HEK293 (cell line): ENCODE measurements around the gene NKAP.

Source experiments
- SP2 ChIP-seq: fragments of 450-650 bp; formaldehyde crosslinking; IDR thresholded peaks from 2 replicates; pipeline ENCODE4 v1.5.1; 2016; ENCODE audit warnings: missing biosample characterization, missing genetic modification characterization
- SP3 ChIP-seq: fragments of 450-650 bp; formaldehyde crosslinking; IDR thresholded peaks from 2 replicates; pipeline ENCODE4 v1.5.1; 2016; ENCODE audit warnings: missing biosample characterization, missing genetic modification characterization
- TRIM28 ChIP-seq: IDR thresholded peaks from 2 replicates; pipeline ENCODE4 v1.6.1; 2011; ENCODE audit warnings: low read length, control low read depth, borderline replicate concordance
- ZBTB20 ChIP-seq: fragments of 450-650 bp; formaldehyde crosslinking; IDR thresholded peaks from 2 replicates; pipeline ENCODE4 v1.5.1; 2016; ENCODE audit warnings: missing biosample characterization, missing genetic modification characterization
- ZNF16 ChIP-seq: fragments of 450-650 bp; formaldehyde crosslinking; IDR thresholded peaks from 2 replicates; pipeline ENCODE4 v1.5.1; 2016; ENCODE audit warnings: low read depth, missing biosample characterization, missing genetic modification characterization
- ZNF169 ChIP-seq: fragments of 450-650 bp; formaldehyde crosslinking; IDR thresholded peaks from 2 replicates; pipeline ENCODE4 v1.5.1; 2016; ENCODE audit warnings: missing biosample characterization, missing genetic modification characterization
- ZNF239 ChIP-seq: fragments of 450-650 bp; formaldehyde crosslinking; IDR thresholded peaks from 2 replicates; pipeline ENCODE4 v1.5.1; 2016; ENCODE audit warnings: missing biosample characterization, missing genetic modification characterization
- ZNF24 ChIP-seq: fragments of 450-650 bp; formaldehyde crosslinking; IDR thresholded peaks from 2 replicates; pipeline ENCODE4 v1.5.1; 2016; ENCODE audit warnings: missing biosample characterization, missing genetic modification characterization
- ZNF341 ChIP-seq: fragments of 450-650 bp; formaldehyde crosslinking; IDR thresholded peaks from 2 replicates; pipeline ENCODE4; 2016; ENCODE audit warnings: low read depth, missing biosample characterization, missing genetic modification characterization
- ZNF394 ChIP-seq: fragments of 450-650 bp; formaldehyde crosslinking; IDR thresholded peaks from 2 replicates; pipeline ENCODE4 v1.5.1; 2016; ENCODE audit warnings: missing biosample characterization, missing genetic modification characterization, mild to moderate bottlenecking, moderate library complexity, borderline replicate concordance
- ZNF501 ChIP-seq: fragments of 450-650 bp; formaldehyde crosslinking; IDR thresholded peaks from 2 replicates; pipeline ENCODE4 v1.5.1; 2016; ENCODE audit warnings: missing biosample characterization, missing genetic modification characterization
- ZNF530 ChIP-seq: fragments of 450-650 bp; formaldehyde crosslinking; IDR thresholded peaks from 2 replicates; pipeline ENCODE4 v1.5.1; 2016; ENCODE audit warnings: low read depth, missing biosample characterization, missing genetic modification characterization
- ZNF610 ChIP-seq: fragments of 450-650 bp; formaldehyde crosslinking; IDR thresholded peaks from 2 replicates; pipeline ENCODE4 v1.5.1; 2016; ENCODE audit warnings: missing biosample characterization, missing genetic modification characterization, borderline replicate concordance
- ZNF747 ChIP-seq: fragments of 450-650 bp; formaldehyde crosslinking; IDR thresholded peaks from 2 replicates; pipeline ENCODE4 v1.5.1; 2016; ENCODE audit warnings: missing biosample characterization, missing genetic modification characterization
- ZSCAN30 ChIP-seq: fragments of 450-650 bp; IDR thresholded peaks from 2 replicates; pipeline ENCODE4 v1.5.1; 2018; ENCODE audit warnings: missing biosample characterization, mild to moderate bottlenecking, missing genetic modification characterization, moderate library complexity
- TF ChIP-seq, protein P1 (sequence below): sonication (generic); formaldehyde crosslinking; IDR thresholded peaks from 2 replicates; pipeline ENCODE4 v1.8.1; 2022; ENCODE audit warnings: mild to moderate bottlenecking, moderate library complexity, missing genetic modification reagents
- TF ChIP-seq, protein P2 (sequence below): fragments of 450-650 bp; formaldehyde crosslinking; IDR thresholded peaks from 2 replicates; pipeline ENCODE4 v1.5.1; 2017; ENCODE audit warnings: missing biosample characterization, mild to moderate bottlenecking, missing genetic modification characterization, moderate library complexity
- TF ChIP-seq, protein P3 (sequence below): fragments of 450-650 bp; formaldehyde crosslinking; IDR thresholded peaks from 2 replicates; pipeline ENCODE4 v1.5.1; 2017; ENCODE audit warnings: missing biosample characterization, missing genetic modification characterization
- TF ChIP-seq, protein P4 (sequence below): fragments of 450-650 bp; formaldehyde crosslinking; IDR thresholded peaks from 2 replicates; pipeline ENCODE4 v1.5.1; 2016; ENCODE audit warnings: missing biosample characterization, missing genetic modification characterization
- TF ChIP-seq, protein P5 (sequence below): fragments of 450-650 bp; formaldehyde crosslinking; IDR thresholded peaks from 2 replicates; pipeline ENCODE4 v1.5.1; 2017; ENCODE audit warnings: missing biosample characterization, missing genetic modification characterization
- TF ChIP-seq, protein P6 (sequence below): fragments of 450-650 bp; formaldehyde crosslinking; IDR thresholded peaks from 2 replicates; pipeline ENCODE4 v1.5.1; 2016; ENCODE audit warnings: missing biosample characterization, missing genetic modification characterization
- TF ChIP-seq, protein P7 (sequence below): fragments of 450-650 bp; formaldehyde crosslinking; optimal IDR thresholded peaks from 2 replicates; pipeline ENCODE3; 2016; ENCODE audit warnings: missing biosample characterization, mild to moderate bottlenecking, missing genetic modification characterization
- TF ChIP-seq, protein P8 (sequence below): fragments of 450-650 bp; formaldehyde crosslinking; IDR thresholded peaks from 2 replicates; pipeline ENCODE4 v1.5.1; 2016; ENCODE audit warnings: missing biosample characterization, missing genetic modification characterization

NKAP gene

DNA sequence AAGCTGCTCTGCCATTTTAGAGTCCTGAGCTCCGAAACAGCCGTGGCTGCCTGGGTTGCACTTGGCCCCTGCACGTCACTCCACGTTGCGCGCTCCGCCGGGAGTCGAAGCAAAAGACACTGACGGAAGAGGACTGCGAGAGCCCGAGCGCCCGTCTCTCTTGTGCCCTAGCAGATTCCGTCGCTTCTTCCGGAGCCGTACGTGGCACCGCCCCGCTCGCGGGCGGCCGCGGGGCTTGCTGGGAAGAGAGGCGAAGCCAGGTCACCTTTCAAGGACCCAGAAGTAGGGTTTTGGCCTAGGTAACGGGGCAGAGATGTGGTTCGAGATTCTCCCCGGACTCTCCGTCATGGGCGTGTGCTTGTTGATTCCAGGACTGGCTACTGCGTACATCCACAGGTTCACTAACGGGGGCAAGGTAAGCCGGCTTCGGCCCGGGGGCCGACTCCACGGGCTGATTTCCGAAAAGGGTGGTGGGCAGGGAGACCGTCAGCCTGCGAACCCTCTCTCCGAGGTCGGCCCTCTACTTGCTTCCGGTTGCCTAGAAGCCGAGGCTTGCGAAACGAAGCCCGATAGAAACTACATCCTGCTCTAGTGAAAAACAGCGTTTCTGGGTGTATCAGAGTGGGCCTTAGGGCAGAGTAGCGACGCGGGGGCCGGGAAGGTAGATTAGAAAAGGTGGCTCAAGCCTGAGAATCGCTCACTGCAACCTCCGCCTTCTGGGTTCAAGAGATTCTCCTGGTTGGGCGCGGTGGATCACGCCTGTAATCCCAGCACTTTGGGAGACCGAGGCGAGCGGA lies 71.8 kb downstream of the NKAP start, which contains the start of the genes NDUFA1 and RNF113A (continued):
- TF ChIP-seq, protein P1, sequence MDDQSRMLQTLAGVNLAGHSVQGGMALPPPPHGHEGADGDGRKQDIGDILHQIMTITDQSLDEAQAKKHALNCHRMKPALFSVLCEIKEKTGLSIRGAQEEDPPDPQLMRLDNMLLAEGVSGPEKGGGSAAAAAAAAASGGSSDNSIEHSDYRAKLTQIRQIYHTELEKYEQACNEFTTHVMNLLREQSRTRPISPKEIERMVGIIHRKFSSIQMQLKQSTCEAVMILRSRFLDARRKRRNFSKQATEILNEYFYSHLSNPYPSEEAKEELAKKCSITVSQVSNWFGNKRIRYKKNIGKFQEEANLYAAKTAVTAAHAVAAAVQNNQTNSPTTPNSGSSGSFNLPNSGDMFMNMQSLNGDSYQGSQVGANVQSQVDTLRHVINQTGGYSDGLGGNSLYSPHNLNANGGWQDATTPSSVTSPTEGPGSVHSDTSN = 0 out of 2 replicates have a peak, but pooled peaks have one; percentile 33
- TF ChIP-seq, protein P2, sequence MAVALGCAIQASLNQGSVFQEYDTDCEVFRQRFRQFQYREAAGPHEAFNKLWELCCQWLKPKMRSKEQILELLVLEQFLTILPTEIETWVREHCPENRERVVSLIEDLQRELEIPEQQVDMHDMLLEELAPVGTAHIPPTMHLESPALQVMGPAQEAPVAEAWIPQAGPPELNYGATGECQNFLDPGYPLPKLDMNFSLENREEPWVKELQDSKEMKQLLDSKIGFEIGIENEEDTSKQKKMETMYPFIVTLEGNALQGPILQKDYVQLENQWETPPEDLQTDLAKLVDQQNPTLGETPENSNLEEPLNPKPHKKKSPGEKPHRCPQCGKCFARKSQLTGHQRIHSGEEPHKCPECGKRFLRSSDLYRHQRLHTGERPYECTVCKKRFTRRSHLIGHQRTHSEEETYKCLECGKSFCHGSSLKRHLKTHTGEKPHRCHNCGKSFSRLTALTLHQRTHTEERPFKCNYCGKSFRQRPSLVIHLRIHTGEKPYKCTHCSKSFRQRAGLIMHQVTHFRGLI (tag by site-specific recombination) = peak; percentile 95
- TF ChIP-seq ZNF501 (peak; percentile 68; the same call in 1 of the 2 replicates), ZNF16 (tag by site-specific recombination) (no peak), ZNF747 (tag by site-specific recombination) (no peak), SP3 (tag by site-specific recombination) (peak; percentile 60), TRIM28 (peak; percentile 30; the same call in 1 of the 2 replicates), ZNF530 (no peak), ZNF24 (tag by site-specific recombination) (0 out of 2 replicates have a peak, but pooled peaks have one; percentile 13), ZNF239 (no peak), SP2 (peak; percentile 68), ZSCAN30 (tag by site-specific recombination) (peak; percentile 42; the same call in 1 of the 2 replicates), ZBTB20 (tag by site-specific recombination) (peak; percentile 83), ZNF394 (peak; percentile 27; the same call in 1 of the 2 replicates), ZNF610 (tag by site-specific recombination) (peak; percentile 34; the same call in 1 of the 2 replicates), ZNF341 (tag by site-specific recombination) (peak; percentile 42), ZNF169 (tag by site-specific recombination) (no peak)
- TF ChIP-seq, protein P3, sequence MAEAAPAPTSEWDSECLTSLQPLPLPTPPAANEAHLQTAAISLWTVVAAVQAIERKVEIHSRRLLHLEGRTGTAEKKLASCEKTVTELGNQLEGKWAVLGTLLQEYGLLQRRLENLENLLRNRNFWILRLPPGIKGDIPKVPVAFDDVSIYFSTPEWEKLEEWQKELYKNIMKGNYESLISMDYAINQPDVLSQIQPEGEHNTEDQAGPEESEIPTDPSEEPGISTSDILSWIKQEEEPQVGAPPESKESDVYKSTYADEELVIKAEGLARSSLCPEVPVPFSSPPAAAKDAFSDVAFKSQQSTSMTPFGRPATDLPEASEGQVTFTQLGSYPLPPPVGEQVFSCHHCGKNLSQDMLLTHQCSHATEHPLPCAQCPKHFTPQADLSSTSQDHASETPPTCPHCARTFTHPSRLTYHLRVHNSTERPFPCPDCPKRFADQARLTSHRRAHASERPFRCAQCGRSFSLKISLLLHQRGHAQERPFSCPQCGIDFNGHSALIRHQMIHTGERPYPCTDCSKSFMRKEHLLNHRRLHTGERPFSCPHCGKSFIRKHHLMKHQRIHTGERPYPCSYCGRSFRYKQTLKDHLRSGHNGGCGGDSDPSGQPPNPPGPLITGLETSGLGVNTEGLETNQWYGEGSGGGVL = no peak
- TF ChIP-seq, protein P4, sequence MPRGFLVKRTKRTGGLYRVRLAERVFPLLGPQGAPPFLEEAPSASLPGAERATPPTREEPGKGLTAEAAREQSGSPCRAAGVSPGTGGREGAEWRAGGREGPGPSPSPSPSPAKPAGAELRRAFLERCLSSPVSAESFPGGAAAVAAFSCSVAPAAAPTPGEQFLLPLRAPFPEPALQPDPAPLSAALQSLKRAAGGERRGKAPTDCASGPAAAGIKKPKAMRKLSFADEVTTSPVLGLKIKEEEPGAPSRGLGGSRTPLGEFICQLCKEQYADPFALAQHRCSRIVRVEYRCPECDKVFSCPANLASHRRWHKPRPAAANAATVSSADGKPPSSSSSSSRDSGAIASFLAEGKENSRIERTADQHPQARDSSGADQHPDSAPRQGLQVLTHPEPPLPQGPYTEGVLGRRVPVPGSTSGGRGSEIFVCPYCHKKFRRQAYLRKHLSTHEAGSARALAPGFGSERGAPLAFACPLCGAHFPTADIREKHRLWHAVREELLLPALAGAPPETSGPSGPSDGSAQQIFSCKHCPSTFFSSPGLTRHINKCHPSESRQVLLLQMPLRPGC = 0 out of 2 replicates have a peak, but pooled peaks have one; percentile 9
- TF ChIP-seq, protein P5, sequence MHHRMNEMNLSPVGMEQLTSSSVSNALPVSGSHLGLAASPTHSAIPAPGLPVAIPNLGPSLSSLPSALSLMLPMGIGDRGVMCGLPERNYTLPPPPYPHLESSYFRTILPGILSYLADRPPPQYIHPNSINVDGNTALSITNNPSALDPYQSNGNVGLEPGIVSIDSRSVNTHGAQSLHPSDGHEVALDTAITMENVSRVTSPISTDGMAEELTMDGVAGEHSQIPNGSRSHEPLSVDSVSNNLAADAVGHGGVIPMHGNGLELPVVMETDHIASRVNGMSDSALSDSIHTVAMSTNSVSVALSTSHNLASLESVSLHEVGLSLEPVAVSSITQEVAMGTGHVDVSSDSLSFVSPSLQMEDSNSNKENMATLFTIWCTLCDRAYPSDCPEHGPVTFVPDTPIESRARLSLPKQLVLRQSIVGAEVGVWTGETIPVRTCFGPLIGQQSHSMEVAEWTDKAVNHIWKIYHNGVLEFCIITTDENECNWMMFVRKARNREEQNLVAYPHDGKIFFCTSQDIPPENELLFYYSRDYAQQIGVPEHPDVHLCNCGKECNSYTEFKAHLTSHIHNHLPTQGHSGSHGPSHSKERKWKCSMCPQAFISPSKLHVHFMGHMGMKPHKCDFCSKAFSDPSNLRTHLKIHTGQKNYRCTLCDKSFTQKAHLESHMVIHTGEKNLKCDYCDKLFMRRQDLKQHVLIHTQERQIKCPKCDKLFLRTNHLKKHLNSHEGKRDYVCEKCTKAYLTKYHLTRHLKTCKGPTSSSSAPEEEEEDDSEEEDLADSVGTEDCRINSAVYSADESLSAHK = peak; percentile 71
- TF ChIP-seq, protein P6, sequence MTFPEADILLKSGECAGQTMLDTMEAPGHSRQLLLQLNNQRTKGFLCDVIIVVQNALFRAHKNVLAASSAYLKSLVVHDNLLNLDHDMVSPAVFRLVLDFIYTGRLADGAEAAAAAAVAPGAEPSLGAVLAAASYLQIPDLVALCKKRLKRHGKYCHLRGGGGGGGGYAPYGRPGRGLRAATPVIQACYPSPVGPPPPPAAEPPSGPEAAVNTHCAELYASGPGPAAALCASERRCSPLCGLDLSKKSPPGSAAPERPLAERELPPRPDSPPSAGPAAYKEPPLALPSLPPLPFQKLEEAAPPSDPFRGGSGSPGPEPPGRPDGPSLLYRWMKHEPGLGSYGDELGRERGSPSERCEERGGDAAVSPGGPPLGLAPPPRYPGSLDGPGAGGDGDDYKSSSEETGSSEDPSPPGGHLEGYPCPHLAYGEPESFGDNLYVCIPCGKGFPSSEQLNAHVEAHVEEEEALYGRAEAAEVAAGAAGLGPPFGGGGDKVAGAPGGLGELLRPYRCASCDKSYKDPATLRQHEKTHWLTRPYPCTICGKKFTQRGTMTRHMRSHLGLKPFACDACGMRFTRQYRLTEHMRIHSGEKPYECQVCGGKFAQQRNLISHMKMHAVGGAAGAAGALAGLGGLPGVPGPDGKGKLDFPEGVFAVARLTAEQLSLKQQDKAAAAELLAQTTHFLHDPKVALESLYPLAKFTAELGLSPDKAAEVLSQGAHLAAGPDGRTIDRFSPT (tag by site-specific recombination) = peak; percentile 77
- TF ChIP-seq, protein P7, sequence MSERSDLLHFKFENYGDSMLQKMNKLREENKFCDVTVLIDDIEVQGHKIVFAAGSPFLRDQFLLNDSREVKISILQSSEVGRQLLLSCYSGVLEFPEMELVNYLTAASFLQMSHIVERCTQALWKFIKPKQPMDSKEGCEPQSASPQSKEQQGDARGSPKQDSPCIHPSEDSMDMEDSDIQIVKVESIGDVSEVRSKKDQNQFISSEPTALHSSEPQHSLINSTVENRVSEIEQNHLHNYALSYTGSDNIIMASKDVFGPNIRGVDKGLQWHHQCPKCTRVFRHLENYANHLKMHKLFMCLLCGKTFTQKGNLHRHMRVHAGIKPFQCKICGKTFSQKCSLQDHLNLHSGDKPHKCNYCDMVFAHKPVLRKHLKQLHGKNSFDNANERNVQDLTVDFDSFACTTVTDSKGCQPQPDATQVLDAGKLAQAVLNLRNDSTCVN = peak; percentile 62
- TF ChIP-seq, protein P8, sequence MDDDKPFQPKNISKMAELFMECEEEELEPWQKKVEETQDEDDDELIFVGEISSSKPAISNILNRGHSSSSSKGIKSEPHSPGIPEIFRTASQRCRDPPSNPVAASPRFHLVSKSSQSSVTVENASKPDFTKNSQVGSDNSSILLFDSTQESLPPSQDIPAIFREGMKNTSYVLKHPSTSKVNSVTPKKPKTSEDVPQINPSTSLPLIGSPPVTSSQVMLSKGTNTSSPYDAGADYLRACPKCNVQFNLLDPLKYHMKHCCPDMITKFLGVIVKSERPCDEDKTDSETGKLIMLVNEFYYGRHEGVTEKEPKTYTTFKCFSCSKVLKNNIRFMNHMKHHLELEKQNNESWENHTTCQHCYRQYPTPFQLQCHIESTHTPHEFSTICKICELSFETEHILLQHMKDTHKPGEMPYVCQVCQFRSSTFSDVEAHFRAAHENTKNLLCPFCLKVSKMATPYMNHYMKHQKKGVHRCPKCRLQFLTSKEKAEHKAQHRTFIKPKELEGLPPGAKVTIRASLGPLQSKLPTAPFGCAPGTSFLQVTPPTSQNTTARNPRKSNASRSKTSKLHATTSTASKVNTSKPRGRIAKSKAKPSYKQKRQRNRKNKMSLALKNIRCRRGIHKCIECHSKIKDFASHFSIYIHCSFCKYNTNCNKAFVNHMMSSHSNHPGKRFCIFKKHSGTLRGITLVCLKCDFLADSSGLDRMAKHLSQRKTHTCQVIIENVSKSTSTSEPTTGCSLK (tag by site-specific recombination) = no peak
